ENCODE results near the gene PUSL1.

DNA sequence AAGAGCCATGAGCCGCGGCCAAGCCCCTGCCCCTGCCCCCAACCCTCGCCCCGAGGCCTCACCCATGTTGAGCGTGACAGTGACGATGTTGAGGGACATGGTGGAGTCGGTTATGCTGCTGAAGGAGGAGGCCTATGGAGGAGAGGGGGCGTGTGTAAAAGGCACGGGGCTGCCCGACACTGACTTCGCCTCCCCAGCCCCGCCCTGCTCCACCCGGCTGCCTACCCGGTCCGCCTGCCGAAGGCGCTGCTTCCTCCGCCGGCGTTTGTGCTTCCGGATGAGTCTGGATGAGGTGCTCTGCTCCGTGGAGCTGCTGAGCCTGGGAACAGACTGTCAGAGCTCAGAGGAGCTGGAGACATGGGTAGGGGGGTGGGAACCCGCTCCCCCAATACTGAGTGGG lies 31.8 kb downstream of the PUSL1 start:
- TF ChIP-seq, protein P1, sequence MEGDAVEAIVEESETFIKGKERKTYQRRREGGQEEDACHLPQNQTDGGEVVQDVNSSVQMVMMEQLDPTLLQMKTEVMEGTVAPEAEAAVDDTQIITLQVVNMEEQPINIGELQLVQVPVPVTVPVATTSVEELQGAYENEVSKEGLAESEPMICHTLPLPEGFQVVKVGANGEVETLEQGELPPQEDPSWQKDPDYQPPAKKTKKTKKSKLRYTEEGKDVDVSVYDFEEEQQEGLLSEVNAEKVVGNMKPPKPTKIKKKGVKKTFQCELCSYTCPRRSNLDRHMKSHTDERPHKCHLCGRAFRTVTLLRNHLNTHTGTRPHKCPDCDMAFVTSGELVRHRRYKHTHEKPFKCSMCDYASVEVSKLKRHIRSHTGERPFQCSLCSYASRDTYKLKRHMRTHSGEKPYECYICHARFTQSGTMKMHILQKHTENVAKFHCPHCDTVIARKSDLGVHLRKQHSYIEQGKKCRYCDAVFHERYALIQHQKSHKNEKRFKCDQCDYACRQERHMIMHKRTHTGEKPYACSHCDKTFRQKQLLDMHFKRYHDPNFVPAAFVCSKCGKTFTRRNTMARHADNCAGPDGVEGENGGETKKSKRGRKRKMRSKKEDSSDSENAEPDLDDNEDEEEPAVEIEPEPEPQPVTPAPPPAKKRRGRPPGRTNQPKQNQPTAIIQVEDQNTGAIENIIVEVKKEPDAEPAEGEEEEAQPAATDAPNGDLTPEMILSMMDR (optimal IDR thresholded peaks at IDR 0.05 in 1 of 3, IDR thresholded peaks at IDR 0.05 in 1 of 3, conservative IDR thresholded peaks at IDR 0.05 in 1 of 3; ENCODE audit: extremely low read depth in 1 of 3, insufficient read depth in 2 of 3, low read length in 3 of 3): no peak
- TF ChIP-seq EZH2 (IDR thresholded peaks at IDR 0.05; ENCODE audit: low read length): no peak

Data from keratinocyte (primary cell).